8988T (cell line): Measurements from ENCODE around the gene UNG.
A peak's percentile ranks its signal among the peaks of the same experiment; 100 is the strongest.
"Not testable (repeated sequence)": the region's sequence is repeated elsewhere in the genome, so short reads cannot be mapped to it uniquely, and the experiment has no call there.

ENCODE experiments used
- DNase-seq: peaks from one replicate; pipeline ENCODE4 v3.0.0; 2011

Gene UNG

GRCh38 chr12:109124878-109125648, 27.7 kb downstream of the UNG start:
- no peak for DNase-seq

GRCh38 chr12:109125791-109126190, 28.4 kb downstream of the UNG start:
- no peak for DNase-seq

GRCh38 chr12:109126784-109127183, 29.4 kb downstream of the UNG start:
- DNase-seq: no peak

GRCh38 chr12:109127533-109128242, 30.3 kb downstream of the UNG start:
- DNase-seq: no peak

GRCh38 chr12:109130297-109131153, 33.1 kb downstream of the UNG start:
- no peak for DNase-seq

GRCh38 chr12:109131154-109132050, 34.0 kb downstream of the UNG start:
- no peak for DNase-seq

GRCh38 chr12:109134186-109134917, 37.0 kb downstream of the UNG start:
- peak; percentile 56 for DNase-seq

GRCh38 chr12:109137055-109137454, 39.7 kb downstream of the UNG start:
- DNase-seq: no peak

- no peak for DNase-seq
These were observed 42.0 kb downstream of the UNG start for GRCh38 chr12:109139360-109139759.

GRCh38 chr12:109139791-109140190, 42.4 kb downstream of the UNG start:
- DNase-seq: no peak

- DNase-seq: no peak
These were observed 43.2 kb downstream of the UNG start for GRCh38 chr12:109140560-109140959.

- no peak for DNase-seq
These were observed 46.8 kb downstream of the UNG start for GRCh38 chr12:109144224-109144623.

GRCh38 chr12:109147126-109147525, 49.7 kb downstream of the UNG start:
- DNase-seq: not testable (repeated sequence)

GRCh38 chr12:109147954-109148353, 50.6 kb downstream of the UNG start:
- DNase-seq: no peak

- no peak for DNase-seq
These were observed 52.8 kb downstream of the UNG start for GRCh38 chr12:109150124-109150640.

GRCh38 chr12:109151457-109151856, 54.1 kb downstream of the UNG start:
- DNase-seq: no peak

GRCh38 chr12:109153821-109154441, 56.5 kb downstream of the UNG start:
- no peak for DNase-seq

GRCh38 chr12:109154451-109155438, 57.3 kb downstream of the UNG start:
- DNase-seq: peak; percentile 90

GRCh38 chr12:109156036-109156435, 58.6 kb downstream of the UNG start:
- no peak for DNase-seq

- no peak for DNase-seq
These were observed 59.2 kb downstream of the UNG start for GRCh38 chr12:109156586-109156985.
